Activated effector memory CD4-positive, alpha-beta T cell treated with Interleukin-2 at 50 U/mL for 16 hours (primary cell): ENCODE data around the gene TOR1AIP2.
A peak's percentile ranks its signal among the peaks of the same experiment; 100 is the strongest.
"Not testable (repeated sequence)": the region's sequence is repeated elsewhere in the genome, so short reads cannot be mapped to it uniquely, and the experiment has no call there.

Source experiments
- DNase-seq: peaks from one replicate; pipeline ENCODE4 v3.0.0-alpha.2; 2020

Gene TOR1AIP2

GRCh38 chr1:179875596-179876299 is 1.9 kb downstream of the TOR1AIP2 start:
- no peak for DNase-seq

- no peak for DNase-seq
Observed at GRCh38 chr1:179873438-179873851, 4.2 kb downstream of the TOR1AIP2 start.

GRCh38 chr1:179872558-179872957 is 5.0 kb downstream of the TOR1AIP2 start:
- DNase-seq: no peak

GRCh38 chr1:179871940-179872339 is 5.7 kb downstream of the TOR1AIP2 start:
- no peak for DNase-seq

GRCh38 chr1:179870870-179871269 is 6.7 kb downstream of the TOR1AIP2 start:
- DNase-seq: no peak

GRCh38 chr1:179867493-179868330 is 9.9 kb downstream of the TOR1AIP2 start:
- peak; percentile 27 for DNase-seq

- no peak for DNase-seq
Observed at GRCh38 chr1:179866616-179867015, 11.0 kb downstream of the TOR1AIP2 start.

- DNase-seq: no peak
Observed at GRCh38 chr1:179865377-179865776, 12.2 kb downstream of the TOR1AIP2 start.

- DNase-seq: no peak
Observed at GRCh38 chr1:179860652-179861051, 17.0 kb downstream of the TOR1AIP2 start.

- DNase-seq: no peak
Observed at GRCh38 chr1:179857009-179857408, 20.6 kb downstream of the TOR1AIP2 start.

- DNase-seq: no peak
Observed at GRCh38 chr1:179856296-179856695, 21.3 kb downstream of the TOR1AIP2 start.

- DNase-seq: not testable (repeated sequence)
Observed at GRCh38 chr1:179855831-179856230, 21.8 kb downstream of the TOR1AIP2 start.

- no peak for DNase-seq
Observed at GRCh38 chr1:179853102-179853501, 24.5 kb downstream of the TOR1AIP2 start.

- DNase-seq: no peak
Observed at GRCh38 chr1:179848233-179848632, 29.4 kb downstream of the TOR1AIP2 start.

GRCh38 chr1:179840107-179840506 is 37.5 kb downstream of the TOR1AIP2 start:
- no peak for DNase-seq

GRCh38 chr1:179836686-179837445 is 40.7 kb downstream of the TOR1AIP2 start:
- not testable (repeated sequence) for DNase-seq

GRCh38 chr1:179831852-179832699 is 45.5 kb downstream of the TOR1AIP2 start:
- DNase-seq: no peak

GRCh38 chr1:179831225-179831624 is 46.4 kb downstream of the TOR1AIP2 start:
- no peak for DNase-seq

GRCh38 chr1:179828554-179829110 is 49.0 kb downstream of the TOR1AIP2 start:
- no peak for DNase-seq

GRCh38 chr1:179826626-179827280 is 50.9 kb downstream of the TOR1AIP2 start:
- no peak for DNase-seq

GRCh38 chr1:179825798-179826460 is 51.7 kb downstream of the TOR1AIP2 start:
- DNase-seq: no peak
